HL-60 (cell line): ENCODE results near the gene LRP6.

Experiments
- CTCF ChIP-seq: IDR thresholded peaks from one replicate; pipeline ENCODE4 v1.5.1; 2011; ENCODE audit warnings: low read length, control low read depth, inconsistent platforms; ENCODE audit not compliant: insufficient read depth
- POLR2AphosphoS5 ChIP-seq: IDR thresholded peaks from 2 replicates; pipeline ENCODE4 v1.6.1; 2012; ENCODE audit warnings: low read depth

- TF ChIP-seq CTCF (no peak), POLR2AphosphoS5 (no peak)
Measured at GRCh38 chr12:12190087-12190809, 76.6 kb downstream of the LRP6 start.
